SJCRH30 (cell line): ENCODE data around the gene TSPAN9. TPM values are rescaled to one million over a fixed set of nuclear protein-coding genes. Genes with fewer than 3 reads are reported as not detected.
A peak's percentile ranks its signal among the peaks of the same experiment; 100 is the strongest.

ENCODE experiments used
- DNase-seq, 2 experiments: peaks; one replicate each; pipeline ENCODE4 v3.0.0-alpha.2; 2015 to 2020
- H3K27ac ChIP-seq: fragments of 250-450 bp; sonication (Bioruptor Pico); 2 replicates; pipeline ENCODE4 v1.5.1; 2020; ENCODE audit warnings: mild to moderate bottlenecking, moderate library complexity
- H3K27me3 ChIP-seq: fragments of 250-450 bp; sonication (Bioruptor Pico); 2 replicates; pipeline ENCODE4 v1.5.1; 2020; ENCODE audit warnings: mild to moderate bottlenecking, moderate library complexity
- H3K36me3 ChIP-seq: fragments of 250-450 bp; sonication (Bioruptor Pico); 2 replicates; pipeline ENCODE4 v1.5.1; 2020; ENCODE audit warnings: mild to moderate bottlenecking, moderate library complexity
- H3K4me1 ChIP-seq: fragments of 250-450 bp; sonication (Bioruptor Pico); 2 replicates; pipeline ENCODE4 v1.5.1; 2020; ENCODE audit warnings: mild to moderate bottlenecking, moderate library complexity
- H3K4me3 ChIP-seq: fragments of 250-450 bp; sonication (Bioruptor Pico); 2 replicates; pipeline ENCODE4 v1.5.1; 2020; ENCODE audit warnings: mild to moderate bottlenecking, moderate library complexity
- H3K9me3 ChIP-seq: fragments of 250-450 bp; sonication (Bioruptor Pico); replicated peaks from 2 replicates; pipeline ENCODE4 v1.5.1; 2020; ENCODE audit warnings: mild to moderate bottlenecking, moderate library complexity
- total RNA-seq: library from RNA; depleted of rRNA; stranded (reverse); fragments of >200 nt; shearing (Covaris generic); gene quantifications from 2 replicates; pipeline ENCODE4 v1.2.3, GENCODE V29; 2014

The TSPAN9 gene
- total RNA-seq, 1 experiment from 2014 or later, result 210 TPM

- Histone ChIP-seq H3K4me3 (no peak overlapping the region), H3K4me1 (peaks cover 43% of the 10 kb centered on the region), H3K36me3 (no peaks in the 10 kb centered on the region), H3K9me3 (no peaks in the 10 kb centered on the region), H3K27ac (no peak overlapping the region), H3K27me3 (no peaks in the 10 kb centered on the region)
- no peak for DNase-seq
Observed at GRCh38 chr12:3170423-3171194, 93.4 kb downstream of the TSPAN9 start.

- no peaks in the 10 kb centered on the region for H3K9me3 ChIP-seq
- H3K36me3 ChIP-seq, result no peaks in the 10 kb centered on the region
- DNase-seq, result no peak
- H3K27me3 ChIP-seq, result no peaks in the 10 kb centered on the region
- H3K4me1 ChIP-seq, result peaks cover 37% of the 10 kb centered on the region
- no peak overlapping the region for H3K4me3 ChIP-seq
- H3K27ac ChIP-seq, result no peak overlapping the region
Observed at GRCh38 chr12:3171195-3171591, 94.0 kb downstream of the TSPAN9 start.

GRCh38 chr12:3172124-3173007 lies 95.2 kb downstream of the TSPAN9 start:
- H3K27me3 ChIP-seq, result no peaks in the 10 kb centered on the region
- H3K36me3 ChIP-seq, result no peaks in the 10 kb centered on the region
- DNase-seq, result no peak
- H3K4me1 ChIP-seq, result peaks cover 33% of the 10 kb centered on the region
- H3K9me3 ChIP-seq, result no peaks in the 10 kb centered on the region
- no peak overlapping the region for H3K27ac ChIP-seq
- no peak overlapping the region for H3K4me3 ChIP-seq

GRCh38 chr12:3173008-3173553 lies 95.9 kb downstream of the TSPAN9 start:
- Histone ChIP-seq H3K4me1 (peaks cover 38% of the 10 kb centered on the region), H3K36me3 (no peaks in the 10 kb centered on the region), H3K27ac (no peak overlapping the region), H3K4me3 (no peak overlapping the region), H3K9me3 (no peaks in the 10 kb centered on the region), H3K27me3 (no peaks in the 10 kb centered on the region)
- DNase-seq, result no peak

GRCh38 chr12:3173912-3174311 lies 96.7 kb downstream of the TSPAN9 start:
- Histone ChIP-seq H3K27me3 (no peaks in the 10 kb centered on the region), H3K27ac (no peak overlapping the region), H3K9me3 (no peaks in the 10 kb centered on the region), H3K4me3 (no peak overlapping the region), H3K4me1 (peaks cover 37% of the 10 kb centered on the region), H3K36me3 (no peaks in the 10 kb centered on the region)
- DNase-seq, result no peak

GRCh38 chr12:3175238-3175637 lies 98.1 kb downstream of the TSPAN9 start:
- H3K36me3 ChIP-seq, result no peaks in the 10 kb centered on the region

GRCh38 chr12:3176754-3177153 lies 99.6 kb downstream of the TSPAN9 start:
- Histone ChIP-seq H3K27ac (no peak overlapping the region), H3K9me3 (no peaks in the 10 kb centered on the region), H3K27me3 (no peaks in the 10 kb centered on the region), H3K4me1 (peaks cover 32% of the 10 kb centered on the region), H3K36me3 (no peaks in the 10 kb centered on the region), H3K4me3 (no peak overlapping the region)
- DNase-seq, result no peak

More at GRCh38 chr12:3175238-3175637, 98.1 kb downstream of the TSPAN9 start:
- Histone ChIP-seq H3K9me3 (no peaks in the 10 kb centered on the region), H3K4me1 (peaks cover 41% of the 10 kb centered on the region), H3K27ac (no peak overlapping the region), H3K4me3 (no peak overlapping the region), H3K27me3 (no peaks in the 10 kb centered on the region)
- DNase-seq, result no peak

- peak in 1 of 2 experiments; percentile 39 for DNase-seq
- Histone ChIP-seq H3K4me1 (peaks cover 32% of the 10 kb centered on the region), H3K36me3 (no peaks in the 10 kb centered on the region), H3K27ac (peak overlapping the region; percentile 67), H3K4me3 (no peak overlapping the region), H3K27me3 (no peaks in the 10 kb centered on the region), H3K9me3 (no peaks in the 10 kb centered on the region)
Observed at GRCh38 chr12:3177778-3178425, 100.7 kb downstream of the TSPAN9 start.

GRCh38 chr12:3178671-3179313 lies 101.6 kb downstream of the TSPAN9 start:
- Histone ChIP-seq H3K9me3 (no peaks in the 10 kb centered on the region), H3K27ac (peak overlapping the region; percentile 67), H3K36me3 (no peaks in the 10 kb centered on the region), H3K27me3 (no peaks in the 10 kb centered on the region), H3K4me3 (no peak overlapping the region), H3K4me1 (peaks cover 32% of the 10 kb centered on the region)
- peak; percentile 87 to 88 for DNase-seq

- no peak overlapping the region for H3K4me3 ChIP-seq
- DNase-seq, result peak in 1 of 2 experiments; percentile 31
- H3K27me3 ChIP-seq, result no peaks in the 10 kb centered on the region
- no peaks in the 10 kb centered on the region for H3K36me3 ChIP-seq
- H3K27ac ChIP-seq, result peak overlapping the region; percentile 67
- H3K9me3 ChIP-seq, result no peaks in the 10 kb centered on the region
- H3K4me1 ChIP-seq, result peaks cover 32% of the 10 kb centered on the region
Observed at GRCh38 chr12:3179731-3180130, 102.6 kb downstream of the TSPAN9 start.

GRCh38 chr12:3182426-3182825 lies 105.2 kb downstream of the TSPAN9 start:
- no peak overlapping the region for H3K4me3 ChIP-seq
- no peak overlapping the region for H3K27ac ChIP-seq
- H3K4me1 ChIP-seq, result peaks cover 53% of the 10 kb centered on the region
- DNase-seq, result no peak
- no peaks in the 10 kb centered on the region for H3K9me3 ChIP-seq
- no peaks in the 10 kb centered on the region for H3K36me3 ChIP-seq
- H3K27me3 ChIP-seq, result no peaks in the 10 kb centered on the region

GRCh38 chr12:3184485-3184884 lies 107.3 kb downstream of the TSPAN9 start:
- H3K27ac ChIP-seq, result no peak overlapping the region
- H3K36me3 ChIP-seq, result no peaks in the 10 kb centered on the region
- DNase-seq, result no peak
- H3K4me1 ChIP-seq, result peaks cover 33% of the 10 kb centered on the region
- H3K27me3 ChIP-seq, result no peaks in the 10 kb centered on the region
- no peak overlapping the region for H3K4me3 ChIP-seq
- no peaks in the 10 kb centered on the region for H3K9me3 ChIP-seq

GRCh38 chr12:3185260-3185870 lies 108.2 kb downstream of the TSPAN9 start:
- peak overlapping the region; percentile 11; the same call in 1 of the 2 replicates for H3K27ac ChIP-seq
- DNase-seq, result no peak
- no peak overlapping the region for H3K4me3 ChIP-seq

More at GRCh38 chr12:3185260-3185870, 108.2 kb downstream of the TSPAN9 start:
- Histone ChIP-seq H3K9me3 (no peaks in the 10 kb centered on the region), H3K4me1 (peaks cover 24% of the 10 kb centered on the region), H3K36me3 (no peaks in the 10 kb centered on the region), H3K27me3 (no peaks in the 10 kb centered on the region)
